CD4-positive, alpha-beta T cell (primary cell): Measurements from ENCODE around the gene AGAP1. TPM values are rescaled to one million over a fixed set of nuclear protein-coding genes. Genes with fewer than 3 reads are reported as not detected.

Experiments
- ATAC-seq: fragments of 200-7000 bp; cut with Tn5 transposase; one replicate; pipeline ENCODE4 v1.10.0; 2022; ENCODE audit warnings: mild to moderate bottlenecking; ENCODE audit not compliant: poor library complexity
- CTCF ChIA-PET: fragments of 350-600 bp; sonication (Branson Sonifier 250); formaldehyde crosslinking; loops from one replicate; lab custom pipeline; 2021; ENCODE audit warnings: antibody characterized with exemption, inconsistent platforms; lab: Charles Lee
- POLR2A ChIA-PET: fragments of 350-600 bp; sonication (Branson Sonifier 250); formaldehyde crosslinking; loops from one replicate; lab custom pipeline; 2021; ENCODE audit warnings: antibody characterized with exemption, inconsistent platforms; lab: Charles Lee
- DNase-seq, 14 experiments: peaks; one replicate each; pipeline ENCODE4 v3.0.0-alpha.2; 2013 to 2020; ENCODE audit warnings: mixed read lengths in 2 of 14
- H3K27ac ChIP-seq, 2 donors: one replicate each; pipeline versions ENCODE4 v1.5.1 to v1.7.0; 2013; ENCODE audit warnings: low read length in 2 of 2, low read depth in 1 of 2, mild to moderate bottlenecking in 1 of 2
- H3K27me3 ChIP-seq, 2 experiments: 1 replicate in 1 of 2; 2 replicates in 1 of 2; pipeline versions ENCODE4 v1.6.1 to v1.7.0; 2013; ENCODE audit warnings: low read length in 2 of 2, control low read depth in 1 of 2, mild to moderate bottlenecking in 1 of 2, moderate library complexity in 1 of 2; ENCODE audit not compliant: insufficient read depth in 2 of 2, control insufficient read depth in 1 of 2
- H3K36me3 ChIP-seq: one replicate; pipeline ENCODE4 v1.6.1; 2013; ENCODE audit warnings: low read length, control low read depth; ENCODE audit not compliant: insufficient read depth
- H3K4me1 ChIP-seq: one replicate; pipeline ENCODE4 v1.6.1; 2013; ENCODE audit warnings: low read length, control low read depth; ENCODE audit not compliant: insufficient read depth
- H3K4me3 ChIP-seq: one replicate; pipeline ENCODE4 v1.5.1; 2013; ENCODE audit warnings: mild to moderate bottlenecking, low read length, moderate library complexity
- H3K9me3 ChIP-seq, 2 experiments: 1 replicate in 1 of 2; 2 replicates in 1 of 2; pipeline versions ENCODE4 v1.6.1 to v1.7.0; 2013; ENCODE audit warnings: low read length in 2 of 2, mild to moderate bottlenecking in 2 of 2, control low read depth in 1 of 2, moderate library complexity in 1 of 2; ENCODE audit not compliant: control insufficient read depth in 1 of 2, insufficient read depth in 1 of 2
- H3K27ac Mint-ChIP-seq: one replicate; pipeline ENCODE4 v1.8.0; 2020; ENCODE audit warnings: mixed read lengths
- H3K27me3 Mint-ChIP-seq: one replicate; pipeline ENCODE4 v1.8.0; 2021; ENCODE audit warnings: mixed read lengths
- H3K36me3 Mint-ChIP-seq: one replicate; pipeline ENCODE4 v1.8.0; 2021; ENCODE audit warnings: low read depth, mixed read lengths
- H3K4me1 Mint-ChIP-seq: one replicate; pipeline ENCODE4 v1.8.0; 2021; ENCODE audit warnings: low read depth, mixed read lengths
- H3K4me3 Mint-ChIP-seq: one replicate; pipeline ENCODE4 v1.8.0; 2020; ENCODE audit warnings: mild to moderate bottlenecking, mixed read lengths
- H3K9me3 Mint-ChIP-seq: one replicate; pipeline ENCODE4 v1.8.0; 2020; ENCODE audit warnings: mixed read lengths
- CTCF ChIP-seq: fragments of 200-600 bp; IDR thresholded peaks from one replicate; pipeline ENCODE4 v1.8.0; 2022; ENCODE audit warnings: antibody characterized with exemption, mild to moderate bottlenecking
- intact Hi-C, 2 experiments: fragments of 100-400 bp; cut with DNase I in 1 of 2; cut with micrococcal nuclease in 1 of 2; formaldehyde crosslinking; loops; one replicate each; pipeline versions ENCODE4 v1.15.1 to v1.9.0; 2023 to 2025; cut with DNase I, micrococcal nuclease
- total RNA-seq, 174 experiments: library from RNA in 2 of 174; stranded (reverse) in 2 of 174; gene quantifications; one replicate each; pipeline ENCODE4 v1.2.3 and lab custom pipeline; 2021 to 2026

The AGAP1 gene
- total RNA-seq, 2 experiments from 2014 or later, result 2.6 to 3.1 TPM

- ATAC-seq, result no peak
- no peaks in the 10 kb centered on the region for H3K9me3 Mint-ChIP-seq
- H3K36me3 ChIP-seq, result no peaks in the 10 kb centered on the region
- no peak overlapping the region for H3K4me3 ChIP-seq
- H3K4me3 Mint-ChIP-seq, result no peak overlapping the region
- no peaks in the 10 kb centered on the region for H3K4me1 Mint-ChIP-seq
- no peaks in the 10 kb centered on the region for H3K4me1 ChIP-seq
- H3K27me3 ChIP-seq, result no peaks in the 10 kb centered on the region
- no peaks in the 10 kb centered on the region for H3K36me3 Mint-ChIP-seq
- intact Hi-C loops, result no loop called here
- no peak overlapping the region for H3K27ac ChIP-seq
- no peak for TF ChIP-seq CTCF
- H3K9me3 ChIP-seq, result peaks cover 6 to 17% of the 10 kb centered on the region in 2 experiments
- DNase-seq, result no peak
- no peak overlapping the region for H3K27ac Mint-ChIP-seq
- CTCF ChIA-PET, result interaction anchor here (0.6 kb wide), 1 partner anchor 179 kb away, joined by 3 read pairs; no protein-coding TSS in a partner anchor
- POLR2A ChIA-PET, result no interaction called here
- H3K27me3 Mint-ChIP-seq, result no peaks in the 10 kb centered on the region
Measured at GRCh38 chr2:235917506-235917905, 423.7 kb downstream of the AGAP1 start.

DNA sequence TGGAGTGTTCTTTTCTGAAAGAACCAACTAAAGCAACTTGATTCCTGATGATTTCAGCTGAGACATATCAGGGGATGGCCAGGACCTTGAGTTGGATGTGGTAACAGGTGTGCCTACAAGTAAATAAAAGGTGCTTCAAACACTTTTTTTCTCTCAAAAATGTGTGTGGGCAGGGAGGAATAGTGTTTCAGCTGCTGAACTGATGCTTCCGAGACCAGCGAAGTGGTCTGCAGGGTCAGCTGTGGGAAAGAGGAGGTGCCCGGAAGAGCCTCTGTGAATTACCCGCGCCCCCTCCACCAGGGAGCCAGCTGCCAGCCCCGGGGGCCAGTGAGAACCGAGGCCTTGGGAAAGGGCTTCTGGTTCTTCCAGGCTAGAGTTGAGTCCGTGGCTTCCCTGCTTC is 425.0 kb downstream of the AGAP1 start:
- no peaks in the 10 kb centered on the region for H3K4me1 ChIP-seq
- Mint-ChIP-seq H3K9me3 (no peaks in the 10 kb centered on the region), H3K36me3 (no peaks in the 10 kb centered on the region), H3K4me1 (no peaks in the 10 kb centered on the region), H3K27ac (no peak overlapping the region), H3K27me3 (no peaks in the 10 kb centered on the region), H3K4me3 (no peak overlapping the region)
- ATAC-seq (no peak), DNase-seq (no peak)
- intact Hi-C loops, result no loop called here
- H3K27me3 ChIP-seq, result no peaks in the 10 kb centered on the region
- ChIA-PET POLR2A (no interaction called here), CTCF (no interaction called here)
- peaks cover 6 to 17% of the 10 kb centered on the region in 2 experiments for H3K9me3 ChIP-seq
- H3K4me3 ChIP-seq, result no peak overlapping the region
- no peaks in the 10 kb centered on the region for H3K36me3 ChIP-seq
- no peak for TF ChIP-seq CTCF
- H3K27ac ChIP-seq, result no peak overlapping the region

GRCh38 chr2:235920216-235920865 is 426.5 kb downstream of the AGAP1 start:
- DNase-seq (no peak), ATAC-seq (no peak)
- POLR2A ChIA-PET, result no interaction called here
- H3K27ac ChIP-seq, result no peak overlapping the region
- intact Hi-C loops, result no loop called here
- no peak overlapping the region for H3K27ac Mint-ChIP-seq
- CTCF ChIA-PET, result no interaction called here
- TF ChIP-seq CTCF, result no peak
- peaks cover 6 to 7% of the 10 kb centered on the region in 2 experiments for H3K9me3 ChIP-seq
- no peaks in the 10 kb centered on the region for H3K4me1 ChIP-seq
- H3K27me3 ChIP-seq, result no peaks in the 10 kb centered on the region
- H3K36me3 ChIP-seq, result no peaks in the 10 kb centered on the region
- H3K4me3 Mint-ChIP-seq, result no peak overlapping the region
- H3K27me3 Mint-ChIP-seq, result peaks cover 4% of the 10 kb centered on the region
- H3K4me1 Mint-ChIP-seq, result no peaks in the 10 kb centered on the region
- H3K4me3 ChIP-seq, result no peak overlapping the region
- no peaks in the 10 kb centered on the region for H3K9me3 Mint-ChIP-seq
- H3K36me3 Mint-ChIP-seq, result no peaks in the 10 kb centered on the region
